Natural killer cell (primary cell): ENCODE results near the gene SLC44A3. TPM values are rescaled to one million over a fixed set of nuclear protein-coding genes. Genes with fewer than 3 reads are reported as not detected.

Experiments used
- ATAC-seq, 3 donors: fragments of 150-1000 bp in 2 of 3; fragments of 200-7000 bp in 1 of 3; cut with Tn5 transposase; 1 replicate in 1 of 3; 2 replicates in 2 of 3; pipeline ENCODE4 v1.10.0; 2021; ENCODE audit warnings: mild to moderate bottlenecking in 2 of 3, moderate library complexity in 2 of 3
- DNase-seq, 2 donors: peaks; one replicate each; pipeline versions ENCODE4 v3.0.0 to v3.0.0-alpha.2; 2013 to 2021; ENCODE audit warnings: mixed read lengths in 1 of 2
- H3K27ac ChIP-seq: one replicate; pipeline ENCODE4 v1.5.1; 2013; ENCODE audit warnings: mild to moderate bottlenecking, low read length
- H3K27me3 ChIP-seq: one replicate; pipeline ENCODE4 v1.6.1; 2013; ENCODE audit warnings: low read length; ENCODE audit not compliant: control insufficient read depth, insufficient read depth
- H3K36me3 ChIP-seq: one replicate; pipeline ENCODE4 v1.6.1; 2013; ENCODE audit warnings: low read length; ENCODE audit not compliant: control insufficient read depth, insufficient read depth
- H3K4me1 ChIP-seq: one replicate; pipeline ENCODE4 v1.6.1; 2013; ENCODE audit warnings: low read length; ENCODE audit not compliant: control insufficient read depth, insufficient read depth
- H3K4me3 ChIP-seq: one replicate; pipeline ENCODE4 v1.5.1; 2013; ENCODE audit warnings: low read length
- H3K9me3 ChIP-seq: one replicate; pipeline ENCODE4 v1.6.1; 2013; ENCODE audit warnings: low read length; ENCODE audit not compliant: control insufficient read depth, insufficient read depth
- H3K27ac Mint-ChIP-seq, 2 donors: one replicate each; pipeline ENCODE4 v1.8.0; 2022; ENCODE audit warnings: mild to moderate bottlenecking in 2 of 2, mixed read lengths in 2 of 2, moderate library complexity in 1 of 2
- H3K27me3 Mint-ChIP-seq, 2 donors: one replicate each; pipeline ENCODE4 v1.8.0; 2022; ENCODE audit warnings: low read depth in 2 of 2, mixed read lengths in 2 of 2
- H3K36me3 Mint-ChIP-seq: one replicate; pipeline ENCODE4 v1.8.0; 2022; ENCODE audit warnings: mixed read lengths
- H3K4me1 Mint-ChIP-seq, 2 donors: one replicate each; pipeline ENCODE4 v1.8.0; 2022; ENCODE audit warnings: mixed read lengths in 2 of 2
- H3K4me3 Mint-ChIP-seq: one replicate; pipeline ENCODE4 v1.8.0; 2022; ENCODE audit warnings: mild to moderate bottlenecking, moderate library complexity, mixed read lengths
- H3K9me3 Mint-ChIP-seq, 2 donors: one replicate each; pipeline ENCODE4 v1.8.0; 2022; ENCODE audit warnings: mixed read lengths in 2 of 2
- WGBS: methylation state at CpG from one replicate; pipeline ENCODE4 v1.1.7; 2013; ENCODE audit warnings: missing lambda C conversion rate; ENCODE audit not compliant: insufficient coverage; 5-methylcytosine and 5-hydroxymethylcytosine counted together
- intact Hi-C: fragments of 100-400 bp; cut with micrococcal nuclease; formaldehyde crosslinking; loops from one replicate; pipeline ENCODE4 v1.14.2; 2022
- total RNA-seq, 4 donors: library from RNA; stranded (reverse); fragments of 120-200 nt in 1 of 4; gene quantifications; one replicate each; pipeline versions ENCODE4 v1.2.3 to v1.2.4, GENCODE V29; 2013 to 2022
- TF ChIP-seq, protein P1 (sequence below): fragments of 200-600 bp; IDR thresholded peaks from one replicate; pipeline ENCODE4 v1.8.0; 2022; ENCODE audit warnings: antibody characterized with exemption

Gene SLC44A3
- total RNA-seq, 3 donors from 2014 or later (not counting 1 experiment from before 2014, with no cell fraction given) = 0.58 TPM; not detected in 2

DNA sequence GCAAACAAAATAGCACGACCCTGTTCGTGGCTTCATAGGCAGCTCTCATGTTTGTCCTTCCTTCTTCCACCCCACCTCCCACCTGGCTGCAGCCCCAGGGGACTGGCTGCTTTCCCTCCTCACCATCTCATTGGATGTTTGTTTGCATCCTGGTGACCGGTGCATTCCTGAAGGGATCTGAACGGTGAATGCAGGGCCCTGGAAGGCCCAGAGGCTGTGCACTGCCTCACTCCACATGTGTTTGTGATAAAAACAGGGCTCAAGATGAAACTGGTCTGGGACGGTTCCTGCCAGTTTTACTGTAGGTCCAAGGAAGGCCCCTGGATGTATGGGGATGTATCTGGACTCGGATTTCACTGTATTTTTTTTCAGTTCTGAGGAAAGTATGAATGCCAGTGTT lies 63.9 kb downstream of the SLC44A3 start:
- Histone ChIP-seq H3K36me3 (no peaks in the 10 kb centered on the region), H3K27ac (no peak overlapping the region), H3K4me3 (no peak overlapping the region), H3K9me3 (no peaks in the 10 kb centered on the region), H3K4me1 (no peaks in the 10 kb centered on the region), H3K27me3 (no peaks in the 10 kb centered on the region)
- H3K4me1 Mint-ChIP-seq = peaks cover 13 to 14% of the 10 kb centered on the region in 2 donors
- 86% methylated on average over 6 of the region's 6 CpGs for WGBS
- H3K4me3 Mint-ChIP-seq = no peak overlapping the region
- intact Hi-C loops = no loop called here
- H3K27me3 Mint-ChIP-seq = no peaks in the 10 kb centered on the region
- ATAC-seq = no peak
- DNase-seq = no peak
- H3K27ac Mint-ChIP-seq = peak overlapping the region in 1 of 2 donors; percentile 66
- TF ChIP-seq, protein P1, sequence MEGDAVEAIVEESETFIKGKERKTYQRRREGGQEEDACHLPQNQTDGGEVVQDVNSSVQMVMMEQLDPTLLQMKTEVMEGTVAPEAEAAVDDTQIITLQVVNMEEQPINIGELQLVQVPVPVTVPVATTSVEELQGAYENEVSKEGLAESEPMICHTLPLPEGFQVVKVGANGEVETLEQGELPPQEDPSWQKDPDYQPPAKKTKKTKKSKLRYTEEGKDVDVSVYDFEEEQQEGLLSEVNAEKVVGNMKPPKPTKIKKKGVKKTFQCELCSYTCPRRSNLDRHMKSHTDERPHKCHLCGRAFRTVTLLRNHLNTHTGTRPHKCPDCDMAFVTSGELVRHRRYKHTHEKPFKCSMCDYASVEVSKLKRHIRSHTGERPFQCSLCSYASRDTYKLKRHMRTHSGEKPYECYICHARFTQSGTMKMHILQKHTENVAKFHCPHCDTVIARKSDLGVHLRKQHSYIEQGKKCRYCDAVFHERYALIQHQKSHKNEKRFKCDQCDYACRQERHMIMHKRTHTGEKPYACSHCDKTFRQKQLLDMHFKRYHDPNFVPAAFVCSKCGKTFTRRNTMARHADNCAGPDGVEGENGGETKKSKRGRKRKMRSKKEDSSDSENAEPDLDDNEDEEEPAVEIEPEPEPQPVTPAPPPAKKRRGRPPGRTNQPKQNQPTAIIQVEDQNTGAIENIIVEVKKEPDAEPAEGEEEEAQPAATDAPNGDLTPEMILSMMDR = no peak
- H3K36me3 Mint-ChIP-seq = no peaks in the 10 kb centered on the region
- H3K9me3 Mint-ChIP-seq = no peaks in the 10 kb centered on the region

DNA sequence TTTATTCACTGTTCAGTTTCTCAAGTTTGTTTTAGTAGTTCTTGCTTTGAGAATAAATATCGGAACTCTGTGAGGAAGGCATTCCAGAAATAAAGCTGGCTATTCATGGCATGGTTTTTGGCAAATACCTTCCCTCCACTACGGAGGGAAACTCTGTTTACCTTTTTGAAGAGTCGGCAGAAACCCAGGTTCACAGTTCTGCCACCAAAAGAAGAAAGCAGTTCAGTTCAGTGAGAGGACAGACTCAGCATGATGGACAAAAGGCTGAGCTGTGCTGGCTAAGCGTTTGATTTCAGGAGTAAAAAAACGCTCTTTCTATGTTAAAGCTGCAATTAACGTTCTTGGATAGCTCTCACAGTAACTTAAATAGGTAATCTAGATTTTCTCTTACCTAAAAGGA lies 64.3 kb downstream of the SLC44A3 start:
- ATAC-seq (no peak), DNase-seq (no peak)
- Mint-ChIP-seq H3K4me3 (no peak overlapping the region), H3K9me3 (no peaks in the 10 kb centered on the region), H3K27ac (no peak overlapping the region), H3K27me3 (no peaks in the 10 kb centered on the region), H3K36me3 (no peaks in the 10 kb centered on the region), H3K4me1 (peaks cover 13 to 14% of the 10 kb centered on the region in 2 donors)
- H3K4me3 ChIP-seq = no peak overlapping the region
- no peaks in the 10 kb centered on the region for H3K4me1 ChIP-seq
- intact Hi-C loops = no loop called here
- no peak overlapping the region for H3K27ac ChIP-seq
- 95% methylated on average over 6 of the region's 6 CpGs for WGBS
- TF ChIP-seq, protein P1 = no peak
- no peaks in the 10 kb centered on the region for H3K27me3 ChIP-seq
- no peaks in the 10 kb centered on the region for H3K9me3 ChIP-seq
- H3K36me3 ChIP-seq = no peaks in the 10 kb centered on the region

DNA sequence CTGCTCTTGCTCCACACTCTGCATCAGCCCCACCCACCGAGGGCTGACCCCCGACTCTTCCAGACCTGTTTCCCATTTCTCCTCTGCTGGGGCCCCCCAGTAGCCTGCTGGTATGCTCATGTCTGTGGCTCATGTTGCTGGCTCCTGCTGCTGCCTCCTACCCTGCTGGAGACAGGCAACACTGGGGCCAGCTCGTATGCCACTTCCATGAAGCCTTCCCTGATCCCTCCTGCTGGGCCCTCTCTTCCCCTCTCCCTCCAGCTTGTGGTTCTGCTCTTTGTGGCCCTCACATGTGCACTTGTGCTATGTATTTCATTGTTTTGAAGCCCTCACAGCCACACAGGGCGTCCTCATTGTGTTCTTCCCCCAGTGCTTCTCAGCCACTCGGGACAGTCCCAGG lies 66.2 kb downstream of the SLC44A3 start:
- no peaks in the 10 kb centered on the region for H3K27me3 ChIP-seq
- no peak for DNase-seq
- no peaks in the 10 kb centered on the region for H3K27me3 Mint-ChIP-seq
- WGBS = 86% methylated on average over 5 of the region's 5 CpGs
- H3K4me1 ChIP-seq = no peaks in the 10 kb centered on the region
- no peaks in the 10 kb centered on the region for H3K36me3 Mint-ChIP-seq
- no peak overlapping the region for H3K4me3 Mint-ChIP-seq
- no peak overlapping the region for H3K27ac ChIP-seq
- intact Hi-C loops = no loop called here
- no peaks in the 10 kb centered on the region for H3K9me3 Mint-ChIP-seq
- peaks cover 13 to 14% of the 10 kb centered on the region in 2 donors for H3K4me1 Mint-ChIP-seq
- no peak overlapping the region for H3K27ac Mint-ChIP-seq
- no peaks in the 10 kb centered on the region for H3K36me3 ChIP-seq
- TF ChIP-seq, protein P1 = no peak
- ATAC-seq = no peak
- H3K4me3 ChIP-seq = no peak overlapping the region
- no peaks in the 10 kb centered on the region for H3K9me3 ChIP-seq

DNA sequence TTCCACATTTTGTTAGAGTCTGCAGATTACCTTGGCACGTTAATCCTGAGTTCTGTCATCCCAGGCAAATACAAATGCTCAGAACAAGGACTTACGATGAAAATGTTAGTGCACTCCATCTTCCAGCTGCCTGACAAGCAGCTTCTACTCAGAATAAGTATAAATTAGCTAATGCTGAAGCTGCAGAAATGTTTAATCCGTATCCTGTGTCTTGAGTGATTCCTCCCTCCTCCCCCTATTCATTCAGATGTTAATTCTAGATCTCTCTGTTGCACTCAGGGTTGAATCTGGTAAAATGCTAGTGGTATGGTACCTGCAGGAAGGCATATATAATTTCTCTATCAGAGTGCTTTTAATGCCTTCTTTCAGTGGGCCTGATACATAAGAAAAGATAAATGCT lies 66.9 kb downstream of the SLC44A3 start:
- Histone ChIP-seq H3K36me3 (no peaks in the 10 kb centered on the region), H3K27ac (no peak overlapping the region), H3K9me3 (no peaks in the 10 kb centered on the region), H3K4me3 (no peak overlapping the region), H3K4me1 (no peaks in the 10 kb centered on the region), H3K27me3 (no peaks in the 10 kb centered on the region)
- DNase-seq (no peak), ATAC-seq (no peak)
- Mint-ChIP-seq H3K36me3 (no peaks in the 10 kb centered on the region), H3K4me3 (no peak overlapping the region), H3K9me3 (no peaks in the 10 kb centered on the region), H3K27me3 (no peaks in the 10 kb centered on the region), H3K4me1 (peaks cover 13 to 14% of the 10 kb centered on the region in 2 donors), H3K27ac (no peak overlapping the region)
- 61% methylated on average over 3 of the region's 3 CpGs for WGBS
- TF ChIP-seq, protein P1 = no peak
- intact Hi-C loops = no loop called here
